HG02759 (cell line): ENCODE data around the gene CYSRT1.
"Not testable (repeated sequence)": the region's sequence is repeated elsewhere in the genome, so short reads cannot be mapped to it uniquely, and the experiment has no call there.

Experiments
- ATAC-seq: cut with Tn5 transposase; IDR thresholded peaks from one replicate; pipeline ENCODE4 v1.9.1; 2021; ENCODE audit warnings: mild to moderate bottlenecking, moderate library complexity; ENCODE audit not compliant: unreplicated experiment

Gene CYSRT1

GRCh38 chr9:137247916-137248175 lies 22.9 kb downstream of the CYSRT1 start:
- no peak for ATAC-seq

GRCh38 chr9:137250329-137251193 lies 25.6 kb downstream of the CYSRT1 start:
- ATAC-seq: no peak

GRCh38 chr9:137251194-137251461 lies 26.2 kb downstream of the CYSRT1 start, which contains the start of gene STPG3:
STPG3 (plus strand) TSS chr9:137251286; CDS start chr9:137251287, 1 bp downstream.
- ATAC-seq: no peak

- no peak for ATAC-seq
These were observed 26.7 kb downstream of the CYSRT1 start for GRCh38 chr9:137251490-137252268.

DNA sequence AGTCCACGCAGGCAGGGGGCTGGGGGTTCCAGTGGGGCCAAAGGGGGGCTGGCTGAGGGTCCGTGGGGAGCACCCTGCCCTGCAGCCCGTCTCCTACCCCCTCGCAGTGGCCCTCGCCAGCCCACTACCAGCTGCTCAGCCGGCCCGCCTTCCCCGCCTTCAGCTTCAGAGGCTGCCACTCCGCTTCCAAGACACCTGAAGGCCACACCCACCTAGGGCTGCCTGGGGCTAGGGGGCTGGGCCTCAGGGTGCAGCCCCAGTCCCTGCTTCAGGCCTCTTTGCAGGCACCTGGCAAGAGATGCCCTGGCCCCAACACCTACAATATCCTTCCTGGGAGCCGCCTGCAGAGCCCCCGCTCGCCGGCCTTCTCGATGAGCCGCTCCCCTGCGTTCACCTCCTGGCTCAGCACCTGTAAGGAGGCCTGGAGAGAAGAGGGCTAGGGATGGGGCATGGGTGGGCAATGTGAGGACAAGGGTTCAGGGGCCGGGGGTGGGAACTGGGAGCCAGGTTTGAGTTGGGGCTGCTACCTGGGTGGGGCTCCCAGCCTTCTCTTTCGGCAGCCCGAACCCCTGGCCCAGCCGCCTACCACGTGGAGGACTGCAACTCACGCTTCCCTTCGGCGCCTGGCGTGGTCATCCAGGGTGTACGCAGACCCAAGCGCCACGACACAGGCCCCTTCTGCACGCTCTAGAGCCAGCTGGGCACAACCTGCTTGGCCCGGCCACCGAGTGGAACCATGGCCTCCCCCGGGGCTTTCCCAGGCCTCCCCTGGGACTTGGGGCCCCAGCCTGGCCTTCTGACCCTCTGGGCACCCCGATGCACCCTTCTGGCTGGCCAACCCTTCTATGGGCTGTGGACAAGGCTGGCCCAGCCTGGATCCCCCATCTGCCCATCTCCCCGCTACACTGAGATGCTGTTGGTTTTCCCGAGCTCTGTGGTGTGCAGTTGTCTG lies 27.9 kb downstream of the CYSRT1 start:
- no peak for ATAC-seq

GRCh38 chr9:137253717-137254623 lies 29.0 kb downstream of the CYSRT1 start:
- ATAC-seq: no peak

GRCh38 chr9:137254624-137255447 lies 29.9 kb downstream of the CYSRT1 start, which contains the start of gene NELFB:
NELFB (plus strand) TSS chr9:137255327.
- ATAC-seq: peak; percentile 85

- ATAC-seq: no peak
These were observed 30.6 kb downstream of the CYSRT1 start for GRCh38 chr9:137255448-137256114.

DNA sequence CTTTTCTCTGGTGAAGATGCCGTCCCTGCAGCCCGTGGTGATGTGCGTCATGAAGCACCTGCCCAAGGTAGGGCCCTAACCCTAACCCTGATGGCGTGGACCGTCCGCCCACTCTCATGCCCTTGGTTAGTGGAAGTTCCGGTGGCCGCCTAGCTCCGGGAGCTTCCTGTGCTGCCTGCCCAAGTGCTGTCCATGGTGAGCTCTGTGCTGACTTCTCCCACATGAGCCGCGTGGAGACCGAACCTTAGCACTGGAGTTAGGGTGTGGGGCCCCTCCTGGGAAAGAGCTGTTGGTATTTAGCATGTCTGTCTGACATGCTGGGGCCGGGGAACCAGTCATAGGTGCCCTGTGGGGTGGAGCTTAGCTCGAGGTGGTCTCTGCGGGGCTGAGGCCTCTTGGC lies 31.4 kb downstream of the CYSRT1 start:
- no peak for ATAC-seq

DNA sequence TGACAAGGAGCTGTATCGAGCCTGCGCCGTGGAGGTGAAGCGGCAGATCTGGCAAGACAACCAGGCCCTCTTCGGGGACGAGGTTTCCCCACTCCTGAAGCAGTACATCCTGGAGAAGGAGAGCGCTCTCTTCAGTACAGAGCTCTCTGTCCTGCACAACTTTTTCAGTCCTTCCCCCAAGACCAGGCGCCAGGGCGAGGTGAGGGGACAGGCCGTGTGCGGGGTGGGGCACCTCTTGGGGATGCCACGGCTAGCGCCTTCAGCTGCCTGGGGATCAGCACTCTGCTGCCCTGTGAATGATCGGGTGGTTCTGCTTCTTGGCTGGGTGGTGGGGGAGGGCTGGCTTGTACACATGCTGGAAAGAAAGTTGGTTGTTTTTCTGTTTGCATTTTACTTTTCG lies 31.9 kb downstream of the CYSRT1 start:
- no peak for ATAC-seq

DNA sequence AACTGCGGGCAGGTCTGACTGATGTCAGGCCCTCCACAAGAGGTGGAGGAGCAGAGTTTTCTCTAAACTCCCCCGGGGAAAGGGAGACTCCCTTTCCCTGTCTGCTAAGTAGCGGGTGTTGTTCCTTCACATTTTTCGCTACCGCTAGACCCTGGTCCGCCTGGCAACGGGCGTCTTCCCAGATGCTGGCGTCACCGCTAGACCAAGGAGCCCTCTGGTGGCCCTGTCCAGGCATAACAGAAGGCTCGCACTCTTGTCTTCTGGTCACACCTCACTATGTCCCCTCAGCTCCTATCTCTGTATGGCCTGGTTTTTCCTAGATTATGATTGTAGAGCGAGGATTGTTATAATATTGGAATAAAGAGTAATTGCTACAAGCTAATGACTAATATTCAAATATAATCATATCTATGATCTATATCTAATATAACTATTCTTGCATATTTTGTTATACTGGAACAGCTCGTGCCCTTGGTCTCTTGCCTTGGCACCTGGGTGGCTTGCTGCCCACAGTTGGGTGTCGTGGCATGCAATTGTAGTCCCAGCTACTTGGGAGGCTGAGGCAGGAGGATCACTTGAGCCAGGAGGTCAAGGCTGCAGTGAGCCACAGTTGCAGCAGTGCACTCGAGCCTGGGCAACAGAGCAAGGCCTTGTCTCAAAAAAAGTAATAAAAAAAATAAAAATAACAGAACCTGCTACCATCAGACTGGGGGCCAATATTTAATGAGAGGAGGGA lies 37.4 kb downstream of the CYSRT1 start:
- not testable (repeated sequence) for ATAC-seq

DNA sequence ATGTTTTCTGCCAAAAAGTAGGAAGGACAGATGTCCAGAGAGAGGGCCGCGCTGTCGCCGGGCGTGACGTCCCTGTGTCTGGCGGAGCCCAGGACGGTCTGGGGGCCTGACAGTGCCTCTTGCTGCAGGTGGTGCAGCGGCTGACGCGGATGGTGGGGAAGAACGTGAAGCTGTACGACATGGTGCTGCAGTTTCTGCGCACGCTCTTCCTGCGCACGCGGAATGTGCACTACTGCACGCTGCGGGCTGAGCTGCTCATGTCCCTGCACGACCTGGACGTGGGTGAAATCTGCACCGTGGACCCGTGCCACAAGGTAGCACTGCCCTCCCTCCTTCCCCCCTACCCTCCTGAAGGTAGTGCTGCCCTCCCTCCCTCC lies 37.9 kb downstream of the CYSRT1 start:
- ATAC-seq: no peak

GRCh38 chr9:137263506-137263905 lies 38.5 kb downstream of the CYSRT1 start:
- no peak for ATAC-seq

DNA sequence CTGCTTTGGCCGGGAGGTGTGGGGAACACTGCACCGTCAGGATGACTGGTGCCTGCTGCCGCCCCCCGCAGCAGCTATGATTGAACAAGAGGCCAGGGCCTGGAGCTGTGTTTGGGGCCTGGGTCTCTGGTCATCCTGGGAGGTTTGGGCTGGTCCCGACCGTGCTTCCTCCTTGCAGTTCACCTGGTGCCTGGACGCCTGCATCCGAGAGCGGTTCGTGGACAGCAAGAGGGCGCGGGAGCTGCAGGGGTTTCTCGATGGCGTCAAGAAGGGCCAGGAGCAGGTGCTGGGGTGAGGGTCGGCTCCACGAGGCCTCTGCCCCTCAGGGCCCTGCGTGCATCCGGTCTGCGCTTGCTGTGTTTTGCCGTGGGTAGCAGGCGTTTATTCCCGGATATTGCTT lies 39.1 kb downstream of the CYSRT1 start:
- no peak for ATAC-seq

- no peak for ATAC-seq
These were observed 40.7 kb downstream of the CYSRT1 start for GRCh38 chr9:137265496-137266161.

DNA sequence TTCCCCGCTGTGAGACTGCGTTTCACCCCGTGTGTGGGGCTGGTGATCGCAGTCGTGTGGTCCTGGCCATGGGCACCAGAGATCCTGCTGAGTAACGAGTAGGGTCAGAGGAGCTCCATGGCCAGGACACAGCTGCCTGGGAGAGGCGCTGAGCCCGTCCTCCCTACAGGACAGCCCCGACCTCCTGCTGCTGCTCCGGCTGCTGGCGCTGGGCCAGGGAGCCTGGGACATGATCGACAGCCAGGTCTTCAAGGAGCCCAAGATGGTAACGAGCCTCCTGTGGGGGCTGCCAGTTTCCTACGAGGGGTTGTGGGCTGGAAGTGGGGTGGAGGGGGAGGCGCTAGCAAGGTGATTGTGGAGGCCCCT lies 41.2 kb downstream of the CYSRT1 start:
- no peak for ATAC-seq

DNA sequence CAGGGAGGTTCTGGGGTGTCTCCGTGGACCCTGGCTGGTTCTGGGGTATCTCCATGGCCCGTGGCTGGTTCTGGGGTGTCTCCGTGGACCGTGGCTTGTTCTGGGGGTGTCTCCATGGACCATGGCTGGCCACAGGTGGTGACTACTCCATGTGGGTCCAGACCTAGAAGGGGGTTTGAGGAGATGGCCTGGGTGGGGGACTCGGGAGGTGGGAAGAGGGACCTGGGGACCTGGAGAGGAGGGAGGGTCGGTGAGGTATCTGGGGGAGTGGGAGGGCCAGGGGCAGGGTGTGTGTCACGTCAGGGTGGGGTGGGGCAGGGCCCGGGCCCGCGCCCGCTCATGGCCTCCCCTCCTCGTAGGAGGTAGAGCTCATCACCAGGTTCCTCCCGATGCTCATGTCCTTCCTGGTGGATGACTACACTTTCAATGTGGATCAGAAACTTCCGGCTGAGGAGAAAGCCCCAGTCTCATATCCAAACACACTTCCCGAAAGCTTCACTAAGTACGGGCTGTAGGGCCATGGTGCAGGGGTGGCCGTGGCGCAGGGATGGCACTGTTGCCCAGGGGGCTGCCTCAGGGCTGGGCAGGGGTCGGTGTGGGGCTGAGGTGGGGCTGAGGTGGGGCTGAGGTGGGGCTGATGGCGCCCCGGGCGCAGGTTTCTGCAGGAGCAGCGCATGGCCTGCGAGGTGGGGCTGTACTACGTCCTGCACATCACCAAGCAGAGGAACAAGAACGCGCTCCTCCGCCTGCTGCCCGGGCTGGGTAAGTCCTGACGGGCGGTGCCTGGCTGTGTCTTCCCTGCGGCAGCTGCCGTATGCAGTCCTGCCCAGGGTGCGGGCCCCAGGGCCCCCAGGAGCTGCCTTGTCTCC lies 41.8 kb downstream of the CYSRT1 start:
- no peak for ATAC-seq
